HG03103 (cell line): ENCODE results near the gene TUB.

Source experiments
- ATAC-seq: cut with Tn5 transposase; IDR thresholded peaks from one replicate; pipeline ENCODE4 v1.9.1; 2021; ENCODE audit warnings: low read depth; ENCODE audit not compliant: unreplicated experiment

Gene TUB

DNA sequence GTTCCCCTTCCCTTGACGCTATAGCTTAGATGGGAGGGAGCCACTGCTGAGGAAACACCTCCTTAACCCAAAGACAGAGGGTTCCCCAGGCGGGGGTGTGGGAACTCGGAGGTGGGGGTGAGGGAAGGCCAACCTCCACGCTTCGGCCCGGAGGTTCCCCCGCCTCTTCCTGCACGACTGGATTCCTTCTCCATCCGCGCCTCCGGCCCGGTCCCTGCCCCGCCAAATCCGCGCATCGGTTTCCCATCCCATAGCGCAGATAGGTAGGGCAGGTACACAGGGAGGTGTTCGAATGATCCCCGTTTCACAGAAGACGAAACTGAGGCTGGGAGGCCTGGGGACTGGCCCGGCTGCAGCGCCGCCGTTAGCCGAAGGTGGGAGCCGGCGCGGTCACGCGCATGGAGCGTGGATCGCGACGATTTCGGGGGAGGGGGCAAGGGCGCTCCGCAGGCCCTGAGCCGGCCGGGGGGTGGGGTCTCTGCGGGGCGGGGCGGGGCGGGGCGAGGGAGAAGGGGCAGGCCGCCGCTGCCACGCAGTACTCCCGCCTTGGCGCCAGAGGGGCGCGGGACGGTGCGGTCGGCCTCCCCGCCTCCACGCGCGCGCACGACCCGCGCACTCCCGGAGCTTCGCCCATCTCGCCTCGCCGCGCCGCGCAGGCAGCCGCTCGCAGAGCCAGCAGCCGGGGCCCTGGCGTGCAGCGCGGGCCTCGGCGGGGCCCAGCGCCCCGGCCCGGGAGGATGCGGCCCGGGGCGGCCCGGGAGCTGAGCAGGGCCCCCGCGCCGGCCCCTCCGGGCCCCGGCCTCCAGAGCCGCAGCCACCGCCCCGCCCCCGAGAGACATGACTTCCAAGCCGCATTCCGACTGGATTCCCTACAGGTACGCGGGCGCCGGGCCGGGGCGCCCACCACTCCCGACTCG, at the start of gene TUB:
TUB (plus strand) TSS at position 538 of the 917 bp plus-strand sequence; CDS start at position 838, 300 bp downstream.
- no peak for ATAC-seq

GRCh38 chr11:8031248-8032115, 49.5 kb upstream of the TUB start:
- no peak for ATAC-seq

GRCh38 chr11:8032122-8032521, 48.9 kb upstream of the TUB start:
- ATAC-seq, result no peak

DNA sequence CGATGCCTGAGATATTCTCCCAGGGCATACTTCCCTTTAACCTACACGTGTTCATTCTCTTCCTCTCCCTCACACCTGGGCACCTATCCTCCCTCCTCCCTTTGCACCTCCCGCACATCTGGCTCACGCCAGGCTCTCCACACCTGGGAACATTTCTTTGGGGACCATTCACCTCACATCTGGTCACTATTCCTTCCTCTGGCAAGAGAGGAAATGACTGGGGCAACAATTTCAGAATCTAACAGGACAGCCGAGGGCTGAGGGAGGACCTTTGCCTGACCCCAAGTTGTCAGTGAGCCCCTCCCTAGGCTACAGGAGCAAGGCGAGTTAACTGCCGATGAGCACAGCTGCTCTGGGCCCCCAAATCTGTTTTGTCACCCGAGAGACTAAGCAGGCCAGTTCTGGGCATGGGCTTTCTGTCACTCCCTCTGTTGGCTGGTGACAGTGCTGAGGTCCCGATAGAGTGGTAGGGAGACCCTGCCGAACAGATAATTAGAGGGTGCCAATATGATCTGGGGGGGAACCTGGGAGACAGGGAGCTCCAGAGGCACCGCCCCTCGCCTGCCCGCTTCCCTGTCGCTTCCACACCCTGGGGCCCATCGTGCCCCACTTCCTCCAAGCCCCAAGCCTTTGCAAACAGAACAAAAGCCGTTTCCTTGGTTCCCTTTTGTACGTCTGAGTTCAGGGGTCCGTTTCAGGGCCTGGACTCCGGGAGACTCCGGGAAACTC, 48.3 kb upstream of the TUB start:
- no peak for ATAC-seq

DNA sequence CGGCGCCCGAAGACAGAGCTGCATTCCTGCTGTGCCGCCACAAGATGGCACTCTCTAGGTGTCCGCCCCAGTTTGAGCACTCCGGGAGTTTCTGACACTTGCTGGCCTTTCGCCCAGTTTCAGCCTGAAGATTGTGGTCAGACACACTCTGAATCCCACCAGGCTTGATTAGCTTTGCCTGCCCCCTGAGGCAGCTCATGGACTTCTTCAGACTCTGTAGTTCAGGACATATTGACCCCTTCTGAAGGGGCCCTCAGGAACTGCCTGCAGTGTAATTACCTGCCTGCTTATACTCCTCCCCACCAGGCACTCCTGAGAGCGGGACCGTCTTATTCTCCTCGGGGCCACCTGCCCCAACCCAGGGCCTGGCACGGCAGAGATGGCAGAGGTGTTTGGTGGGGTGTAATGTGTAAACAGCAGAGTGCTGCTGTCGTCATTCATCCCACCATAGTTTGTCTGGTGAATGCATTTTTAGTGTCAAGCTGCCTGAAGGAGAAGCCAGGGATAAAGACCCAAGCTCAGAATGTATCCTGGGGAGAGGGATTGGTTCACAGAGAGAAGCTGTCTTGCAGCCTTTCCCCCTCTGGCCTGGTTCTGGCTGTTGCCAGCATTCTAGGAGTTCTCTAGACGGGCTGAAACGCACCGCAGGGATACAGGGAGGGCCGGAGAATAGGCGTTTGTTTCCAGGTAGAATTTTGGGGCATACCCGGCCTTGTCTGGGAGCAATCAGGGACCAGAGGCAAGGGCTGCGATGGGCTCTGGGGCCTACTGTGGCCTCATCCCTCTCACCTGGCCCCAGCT, 47.5 kb upstream of the TUB start:
- ATAC-seq, result peak; percentile 83

DNA sequence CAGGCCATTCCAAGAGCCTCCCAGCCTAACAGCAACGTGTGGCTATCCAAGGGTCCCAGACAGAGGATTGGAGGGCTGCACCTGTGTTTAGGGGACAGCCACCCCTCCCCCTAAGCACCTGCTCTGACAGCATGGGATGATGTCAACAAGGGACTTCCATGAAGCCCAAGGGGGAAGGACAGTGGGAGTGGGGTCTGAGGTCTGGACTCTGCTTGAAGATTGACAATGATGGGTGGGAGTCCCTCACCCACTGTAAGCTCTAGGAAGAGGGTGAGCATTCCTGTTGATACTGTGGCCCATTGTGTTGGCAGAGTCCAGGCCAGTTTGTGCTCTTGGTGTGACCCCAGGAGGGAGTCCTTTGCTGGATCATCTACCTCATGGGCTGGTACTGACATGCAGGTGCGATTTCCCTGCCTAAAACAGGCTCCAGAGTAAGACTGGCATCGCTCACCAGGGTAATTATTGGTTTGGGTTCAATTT, 46.9 kb upstream of the TUB start:
- no peak for ATAC-seq

DNA sequence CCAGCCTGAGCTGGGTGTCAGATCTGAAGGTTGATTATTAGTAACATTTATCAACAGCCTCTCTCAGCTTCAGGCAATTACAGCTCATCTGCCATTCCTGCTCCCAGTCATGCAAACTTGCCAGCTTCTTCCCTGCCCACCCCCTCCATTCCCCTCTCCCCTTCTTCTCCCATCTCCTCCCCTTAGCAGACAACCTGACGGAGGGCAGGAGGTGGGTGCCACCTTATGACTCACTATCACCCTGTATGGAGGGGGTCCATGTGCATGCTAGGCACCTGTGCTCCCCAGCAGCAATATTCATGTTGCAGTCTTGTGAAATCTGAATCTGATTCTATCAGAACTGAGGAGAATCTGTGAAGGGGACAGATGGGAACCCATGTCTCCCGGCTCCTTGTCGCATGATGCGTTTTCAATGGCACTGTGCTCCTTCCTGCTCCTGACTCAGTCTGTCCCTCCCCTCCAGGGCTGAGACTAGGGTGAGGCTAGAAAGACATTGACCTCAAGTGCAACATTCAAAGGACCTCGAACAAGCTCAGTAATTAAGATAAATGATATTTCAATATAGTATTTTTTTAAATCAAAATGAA, 46.3 kb upstream of the TUB start:
- ATAC-seq, result no peak

DNA sequence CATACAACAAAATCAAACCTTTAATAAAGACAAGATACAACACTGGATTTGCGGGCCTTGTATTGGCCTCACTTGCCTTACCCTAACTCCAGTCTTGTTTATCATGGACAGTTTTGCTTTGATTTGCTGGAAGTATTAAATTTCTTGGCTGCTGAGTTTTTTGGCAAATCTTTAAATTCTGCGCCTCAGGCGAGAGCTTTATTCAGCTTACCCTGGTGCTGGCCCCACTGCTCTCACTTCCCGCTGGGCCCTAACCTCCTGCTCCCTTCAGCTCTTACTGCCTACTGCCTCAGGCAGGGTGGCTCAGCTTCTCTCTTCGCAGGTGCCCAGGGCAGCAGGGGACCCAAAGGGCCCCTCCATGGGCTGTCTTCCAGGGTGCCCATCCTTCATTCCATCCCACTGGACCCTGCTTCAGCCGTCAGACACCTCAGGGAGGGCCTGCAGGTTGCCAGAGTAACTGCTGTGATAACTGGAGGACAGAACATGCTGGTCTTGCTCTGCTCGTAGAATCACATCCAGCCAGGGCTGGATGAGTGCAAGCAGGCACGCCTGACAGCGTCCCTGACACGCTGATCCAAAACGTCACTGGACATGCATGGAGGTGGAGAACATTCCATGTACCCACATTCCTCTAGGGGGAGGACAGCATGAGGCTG, 45.7 kb upstream of the TUB start:
- ATAC-seq, result no peak

DNA sequence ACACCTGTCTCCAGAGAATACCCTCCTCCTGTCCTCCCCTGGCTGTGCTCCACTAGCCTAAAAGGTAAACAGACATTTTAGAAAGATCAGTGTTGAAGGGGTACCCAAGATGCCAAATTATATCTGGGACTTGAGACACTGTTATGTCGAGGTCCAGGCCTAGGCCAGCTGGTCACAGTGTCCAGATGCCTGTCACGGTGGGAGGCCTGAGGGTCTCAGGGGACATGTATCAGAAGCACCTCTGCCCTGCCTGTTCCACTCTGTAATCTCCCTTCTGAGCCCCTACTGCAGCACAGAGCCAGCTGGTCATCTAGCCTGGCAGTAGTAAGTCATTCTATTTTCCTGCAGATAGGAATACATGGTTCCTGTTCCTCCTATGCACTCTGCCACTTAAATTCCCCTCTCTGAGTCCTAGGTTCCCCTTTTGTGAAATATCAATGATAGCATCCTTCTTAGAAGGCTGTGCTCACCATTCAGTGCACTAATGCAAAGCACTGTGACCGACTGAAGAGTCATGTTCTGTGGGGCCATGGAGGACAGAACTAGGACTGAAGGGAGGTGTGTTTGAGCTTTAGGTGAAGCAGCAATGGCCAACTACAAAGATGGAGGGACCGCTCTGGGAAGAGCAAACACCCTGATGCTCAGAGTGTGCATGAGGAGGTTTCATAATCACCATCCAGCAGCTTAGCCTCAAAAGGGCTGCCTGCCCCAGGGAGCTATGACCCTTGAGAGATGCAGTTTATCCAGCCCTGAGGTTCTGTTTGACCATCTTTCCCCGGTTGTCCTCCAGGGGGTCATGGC, 44.8 kb upstream of the TUB start:
- no peak for ATAC-seq

- ATAC-seq, result no peak
Measured at GRCh38 chr11:8036986-8037385, 44.0 kb upstream of the TUB start.

DNA sequence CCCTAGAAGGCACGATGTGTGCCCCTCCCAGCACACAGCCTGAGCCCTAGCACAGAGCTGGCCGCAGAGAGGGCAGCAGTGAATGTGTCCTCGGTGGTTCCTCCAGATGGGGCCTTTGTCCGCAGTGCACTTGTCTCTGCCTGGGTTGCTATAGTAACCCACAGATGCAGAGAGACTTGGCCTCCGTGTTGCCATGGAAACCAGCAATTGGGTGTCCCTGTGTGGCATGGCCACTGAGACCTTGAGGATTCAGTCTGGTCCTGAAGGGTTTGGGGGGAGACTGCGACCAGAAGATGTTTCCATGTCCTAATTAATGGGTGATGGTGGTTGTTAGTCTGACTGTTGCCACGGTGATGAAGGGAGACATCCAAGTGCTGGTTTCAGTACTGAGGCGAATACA, 42.6 kb upstream of the TUB start:
- ATAC-seq, result no peak

DNA sequence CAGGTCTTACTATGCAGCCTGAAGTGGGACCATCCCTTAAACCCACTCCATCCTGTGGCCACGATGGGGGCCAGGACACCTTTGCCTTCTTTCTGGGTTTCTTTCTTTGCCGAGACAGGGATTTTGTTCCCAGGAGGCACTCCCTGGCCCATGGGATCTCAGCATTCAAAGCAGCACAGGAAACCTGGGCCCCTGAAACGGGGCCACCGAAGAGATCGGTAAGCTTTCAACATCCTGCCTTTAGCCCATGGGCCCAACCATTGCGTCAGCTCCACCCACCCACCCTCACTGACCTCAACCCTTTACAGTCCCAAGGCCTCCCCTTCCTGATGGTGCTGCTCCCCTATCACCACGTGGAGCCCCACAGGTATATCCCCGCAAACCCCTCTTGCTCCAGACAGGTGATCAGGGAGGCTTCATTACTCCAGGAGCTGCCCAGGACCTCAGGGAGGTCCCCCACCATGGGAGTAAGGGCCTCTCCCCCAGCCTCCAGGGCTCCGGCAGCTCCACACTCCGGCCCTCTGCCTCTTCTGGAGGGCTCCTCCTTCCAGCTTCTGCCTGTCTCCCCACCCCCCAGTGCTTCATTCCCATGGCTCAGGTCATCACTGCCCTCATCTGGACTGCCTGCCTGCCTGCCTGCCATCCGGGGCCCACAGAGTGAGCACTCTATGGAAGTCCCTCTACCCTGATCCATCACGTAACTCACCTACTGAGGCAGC, 42.0 kb upstream of the TUB start:
- ATAC-seq, result no peak

DNA sequence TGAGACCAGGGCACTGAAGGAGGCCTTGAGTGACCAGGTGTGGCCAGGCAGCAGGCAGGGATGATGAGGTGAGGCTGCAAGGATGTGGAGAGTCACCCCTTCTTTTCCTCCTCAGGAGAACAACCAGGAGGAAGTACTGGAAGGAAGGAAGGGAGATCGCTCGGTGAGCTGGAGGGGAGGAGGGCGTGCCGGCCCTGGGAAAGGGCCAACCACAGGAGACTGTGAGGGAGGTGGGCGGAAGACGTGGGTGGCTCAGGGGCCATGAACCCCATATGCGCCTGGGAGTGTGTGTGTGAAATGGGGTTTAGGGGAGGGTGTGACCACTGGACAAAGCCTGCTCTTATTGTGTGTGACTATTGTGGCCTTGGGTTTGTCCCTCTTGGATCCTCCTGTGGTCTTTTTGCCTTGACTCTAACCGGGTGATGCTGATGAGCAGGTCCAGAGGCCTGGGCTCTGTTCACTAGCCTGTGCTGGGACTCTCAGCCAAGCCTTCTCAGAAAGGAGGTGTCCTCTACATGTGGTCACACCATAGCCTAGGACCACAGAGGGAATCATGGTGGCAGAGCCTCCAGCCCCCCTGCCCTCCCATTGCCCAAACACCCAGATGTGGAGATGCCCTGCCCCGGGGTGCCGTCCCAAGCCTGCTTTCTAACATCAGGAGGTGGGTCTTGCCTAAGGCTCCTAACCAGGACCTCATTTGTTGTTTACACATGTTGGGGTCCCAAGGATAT, 41.3 kb upstream of the TUB start:
- ATAC-seq, result no peak

DNA sequence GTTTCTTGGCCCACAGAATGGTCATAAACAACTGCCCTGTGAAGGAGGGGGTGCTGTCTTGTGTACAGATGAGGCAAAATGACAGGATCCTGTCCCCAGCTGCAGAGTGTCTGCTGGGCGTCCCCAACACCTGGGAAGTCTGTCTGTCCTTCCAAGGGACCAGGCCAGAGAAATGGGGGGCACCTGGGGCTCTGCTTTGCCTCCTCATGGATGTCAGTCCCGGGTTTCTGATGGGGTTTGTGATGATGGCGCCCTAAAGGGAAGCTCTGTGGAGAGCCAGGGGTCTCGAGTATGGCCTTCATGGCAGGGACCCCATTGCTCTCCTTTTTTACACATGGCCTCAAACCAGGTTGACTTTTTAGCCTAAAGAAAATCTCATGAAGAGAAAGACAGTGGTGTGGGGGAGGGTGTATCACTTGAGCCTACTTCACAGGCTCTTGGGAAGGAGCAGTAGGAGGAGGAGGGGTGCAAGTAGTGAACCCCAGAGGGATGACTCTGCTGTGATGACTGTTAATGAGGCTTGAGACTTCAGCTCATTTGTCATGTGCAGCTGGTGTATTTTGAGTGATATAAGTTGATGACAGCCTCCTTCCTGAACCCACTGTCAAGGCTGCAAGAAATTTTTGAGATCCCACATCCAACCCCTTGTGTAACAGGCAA, 40.6 kb upstream of the TUB start:
- ATAC-seq, result no peak

- no peak for ATAC-seq
Measured at GRCh38 chr11:8040921-8041285, 40.1 kb upstream of the TUB start.

- no peak for ATAC-seq
Measured at GRCh38 chr11:8041576-8041975, 39.4 kb upstream of the TUB start.

GRCh38 chr11:8043756-8044155, 37.3 kb upstream of the TUB start:
- ATAC-seq, result no peak
